Measurements from ENCODE around the gene HDDC3.
"Not testable (repeated sequence)": the region's sequence is repeated elsewhere in the genome, so short reads cannot be mapped to it uniquely, and the experiment has no call there.

HDDC3 gene

GRCh38 chr15:90907838-90908507 is 24.4 kb downstream of the HDDC3 start:
- no peak for DNase-seq

- DNase-seq: no peak
Measured at GRCh38 chr15:90907051-90907660, 25.2 kb downstream of the HDDC3 start.

GRCh38 chr15:90906181-90906849 is 26.0 kb downstream of the HDDC3 start:
- DNase-seq: no peak

GRCh38 chr15:90905306-90906180 is 26.8 kb downstream of the HDDC3 start:
- DNase-seq: no peak

- DNase-seq: no peak
Measured at GRCh38 chr15:90904746-90905145, 27.6 kb downstream of the HDDC3 start.

- no peak for DNase-seq
Measured at GRCh38 chr15:90903733-90904536, 28.4 kb downstream of the HDDC3 start.

DNA sequence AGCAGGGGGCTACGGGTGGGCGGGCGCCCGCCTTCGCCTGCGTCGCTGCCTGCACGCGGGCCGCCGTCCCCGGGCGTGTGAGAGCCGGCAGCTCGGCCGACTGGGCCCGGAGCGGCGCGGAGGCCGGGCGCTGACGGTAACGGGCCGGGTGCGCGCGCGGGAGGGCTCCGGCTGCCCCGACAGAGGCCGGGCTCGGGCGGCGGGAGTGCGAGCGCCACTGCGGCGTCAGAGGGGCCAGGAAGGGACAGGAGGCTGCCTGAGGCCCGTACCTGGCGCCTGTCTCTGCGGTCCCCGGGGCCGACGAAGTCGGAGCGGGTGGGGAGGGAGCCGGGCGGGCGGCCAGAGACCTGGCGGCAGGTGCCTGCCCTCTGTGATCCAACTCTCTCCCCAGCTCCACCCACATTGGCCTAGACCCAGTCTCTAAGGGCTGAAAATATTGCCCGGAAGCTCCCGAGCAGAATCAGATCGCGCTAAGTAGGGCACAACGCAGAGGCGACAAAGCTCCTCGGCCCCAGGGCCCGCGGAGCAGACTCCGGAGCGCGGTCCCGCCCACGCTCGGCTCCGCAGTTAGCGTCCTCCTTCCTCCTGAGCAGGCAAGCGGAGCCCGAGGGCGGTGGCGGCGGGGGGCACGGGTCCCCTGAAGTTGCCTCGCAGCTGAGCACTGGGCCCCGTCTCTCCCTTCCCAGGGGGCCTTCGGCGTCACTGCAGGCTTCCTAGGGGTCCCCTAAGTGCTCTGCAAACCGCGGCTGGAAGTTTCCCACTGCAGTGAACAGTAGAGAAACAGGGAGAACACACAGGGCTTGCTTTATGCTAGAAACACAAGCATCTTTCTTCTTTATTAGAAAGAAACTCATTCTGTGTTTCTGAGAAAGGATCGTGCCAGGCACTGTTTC is 29.3 kb downstream of the HDDC3 start, which contains the start of gene MAN2A2:
TSS of gene MAN2A2 (plus strand) at position 463 of the 893 bp plus-strand sequence. CDS start 906 bp downstream, outside the sequence.
- peak; percentile 74 for DNase-seq

- DNase-seq: peak; percentile 76
Measured at GRCh38 chr15:90902040-90902839, 30.1 kb downstream of the HDDC3 start.

DNA sequence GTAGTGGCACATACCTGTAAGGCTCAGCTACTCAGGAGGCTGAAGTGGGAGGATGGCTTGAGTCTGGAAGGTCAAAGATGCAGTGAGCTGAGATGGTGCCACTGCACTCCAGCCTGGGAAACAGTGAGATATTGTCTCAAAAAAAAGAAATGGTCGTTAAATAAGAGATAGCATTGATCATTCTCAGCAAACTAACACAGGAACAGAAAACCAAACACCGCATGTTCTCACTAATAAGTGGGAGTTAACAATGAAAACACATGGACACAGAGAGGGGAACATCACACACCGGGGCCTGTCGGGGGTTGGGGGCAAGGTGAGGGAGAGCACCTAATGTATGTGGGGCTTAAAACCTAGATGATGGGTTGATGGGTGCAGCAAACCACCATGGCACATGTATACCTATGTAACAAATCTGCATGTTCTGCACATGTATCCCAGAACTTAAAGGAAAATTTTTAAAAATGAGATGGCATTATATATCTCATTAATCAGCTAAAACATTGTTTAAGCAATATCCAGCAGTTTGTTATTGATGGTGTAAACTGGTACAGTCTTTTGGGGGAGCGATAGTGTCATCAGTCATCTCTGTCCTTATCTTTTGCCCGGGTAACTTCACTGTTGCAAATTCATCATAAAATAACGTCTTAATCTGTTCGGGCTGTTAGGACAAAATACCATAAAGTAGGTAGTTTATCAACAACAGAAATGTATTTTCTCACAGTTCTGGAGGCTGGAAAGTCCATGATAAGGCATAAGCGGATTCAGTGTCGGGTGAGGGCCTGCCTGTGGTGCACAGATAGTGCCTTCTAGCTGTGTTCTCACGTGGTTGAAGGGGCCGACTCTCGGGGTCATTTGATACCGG is 30.9 kb downstream of the HDDC3 start:
- no peak for DNase-seq

- DNase-seq: not testable (repeated sequence)
Measured at GRCh38 chr15:90897131-90897655, 35.2 kb downstream of the HDDC3 start.

DNA sequence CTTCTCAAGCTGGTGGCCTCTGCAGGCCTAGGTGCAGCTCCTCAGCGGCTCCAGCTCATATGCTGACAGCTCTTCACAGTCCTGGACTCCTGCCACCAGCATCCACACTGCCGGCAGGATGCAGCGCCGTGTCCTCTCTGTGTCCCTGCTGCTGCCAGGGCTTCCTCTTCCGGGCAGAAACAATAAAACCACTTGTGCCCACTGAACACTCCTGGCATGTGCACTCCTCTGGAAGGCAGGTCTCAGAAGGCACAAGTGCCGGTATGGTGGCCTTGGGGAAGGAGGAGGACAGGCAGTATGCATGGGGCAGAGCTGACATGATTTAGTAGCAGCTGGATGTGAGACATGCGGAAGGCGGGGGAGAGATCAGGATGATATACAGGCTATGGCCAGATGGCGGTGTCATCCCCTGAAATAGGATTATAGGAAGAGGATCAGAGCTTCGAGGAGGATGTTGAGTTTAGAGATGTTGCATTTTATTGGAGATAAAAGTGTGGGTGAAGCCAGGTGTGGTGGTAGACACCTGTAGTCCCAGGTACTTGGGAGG is 36.7 kb downstream of the HDDC3 start:
- DNase-seq: no peak

DNA sequence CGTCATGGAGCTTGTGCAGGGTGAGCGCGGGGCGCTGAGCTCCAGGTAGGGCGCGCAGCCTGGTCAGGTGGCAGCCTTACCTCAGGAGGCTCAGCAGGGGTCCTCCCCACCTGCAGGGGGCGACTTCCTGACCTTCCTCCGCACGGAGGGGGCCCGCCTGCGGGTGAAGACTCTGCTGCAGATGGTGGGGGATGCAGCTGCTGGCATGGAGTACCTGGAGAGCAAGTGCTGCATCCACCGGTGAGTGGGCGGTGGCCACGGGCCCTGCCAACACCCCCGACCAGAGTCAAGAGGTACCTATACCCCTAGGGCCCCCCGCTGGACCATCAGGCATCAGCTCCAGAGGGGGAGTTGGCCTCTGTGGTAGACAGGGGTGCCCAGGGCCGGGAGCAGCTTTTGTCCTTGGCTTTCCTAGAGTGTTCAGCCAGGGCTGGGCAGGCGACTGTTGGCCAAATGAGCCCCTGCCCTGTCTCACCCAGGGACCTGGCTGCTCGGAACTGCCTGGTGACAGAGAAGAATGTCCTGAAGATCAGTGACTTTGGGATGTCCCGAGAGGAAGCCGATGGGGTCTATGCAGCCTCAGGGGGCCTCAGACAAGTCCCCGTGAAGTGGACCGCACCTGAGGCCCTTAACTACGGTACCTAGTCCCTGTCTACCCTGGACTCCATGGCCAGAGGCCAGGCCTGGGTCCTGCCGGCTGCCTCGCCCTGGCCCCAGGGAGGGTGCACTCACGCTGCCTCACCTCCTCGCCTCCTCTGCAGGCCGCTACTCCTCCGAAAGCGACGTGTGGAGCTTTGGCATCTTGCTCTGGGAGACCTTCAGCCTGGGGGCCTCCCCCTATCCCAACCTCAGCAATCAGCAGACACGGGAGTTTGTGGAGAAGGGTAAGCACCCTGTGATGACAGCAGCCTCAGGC is 38.9 kb downstream of the HDDC3 start:
- no peak for DNase-seq

DNA sequence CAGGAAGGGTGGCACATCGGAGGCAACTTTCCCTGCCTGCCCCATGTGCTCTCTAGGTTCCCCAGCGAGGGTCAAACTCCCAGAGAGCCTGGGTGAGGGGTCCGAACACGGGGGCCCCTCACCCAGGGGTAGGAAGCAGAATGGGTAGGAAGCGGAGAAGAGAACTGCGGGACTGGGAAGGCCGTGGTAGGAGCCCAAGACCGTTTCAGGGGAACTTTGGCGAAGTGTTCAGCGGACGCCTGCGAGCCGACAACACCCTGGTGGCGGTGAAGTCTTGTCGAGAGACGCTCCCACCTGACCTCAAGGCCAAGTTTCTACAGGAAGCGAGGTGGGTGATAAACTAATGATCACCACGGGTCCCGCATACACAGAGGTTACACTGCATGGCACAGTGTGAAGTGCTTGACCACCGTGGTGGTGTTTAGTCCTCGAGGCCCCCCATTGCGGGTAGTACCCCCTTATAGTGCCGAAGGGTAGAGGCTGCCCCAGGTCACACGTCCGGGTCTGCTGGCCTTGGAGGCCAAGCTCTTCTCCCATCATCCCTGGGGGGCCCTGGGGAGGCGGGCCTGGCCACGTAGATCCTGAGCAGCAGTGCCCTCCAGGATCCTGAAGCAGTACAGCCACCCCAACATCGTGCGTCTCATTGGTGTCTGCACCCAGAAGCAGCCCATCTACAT is 39.7 kb downstream of the HDDC3 start:
- no peak for DNase-seq

GRCh38 chr15:90892023-90892422 is 40.3 kb downstream of the HDDC3 start:
- no peak for DNase-seq

DNA sequence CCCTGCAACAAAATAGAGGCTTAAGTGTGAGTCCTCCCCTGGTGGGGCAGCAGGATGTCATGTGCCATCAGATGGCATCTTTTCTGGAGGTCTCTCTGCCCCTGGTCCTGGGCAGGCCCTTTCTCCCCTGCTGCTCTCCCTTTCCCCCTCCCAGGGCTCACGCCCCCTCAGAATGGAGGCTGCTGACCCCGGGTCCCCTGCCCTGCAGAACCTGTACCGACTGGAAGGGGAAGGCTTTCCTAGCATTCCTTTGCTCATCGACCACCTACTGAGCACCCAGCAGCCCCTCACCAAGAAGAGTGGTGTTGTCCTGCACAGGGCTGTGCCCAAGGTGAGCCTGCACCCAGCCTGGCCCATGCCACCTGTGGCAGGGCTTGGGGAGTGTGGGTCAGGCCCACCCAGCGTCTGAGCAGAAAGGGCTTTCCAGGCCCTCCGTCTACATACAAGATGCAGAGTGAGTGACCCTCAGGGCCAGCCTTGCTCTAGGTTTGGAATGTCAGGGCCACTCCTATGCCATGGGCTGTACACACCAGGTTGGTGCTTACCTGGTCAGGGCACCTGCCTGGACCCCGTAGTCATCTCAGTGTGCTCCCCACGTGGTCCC is 40.9 kb downstream of the HDDC3 start:
- no peak for DNase-seq

- DNase-seq: no peak
Measured at GRCh38 chr15:90890839-90891238, 41.5 kb downstream of the HDDC3 start.
